DND-41 (cell line): ENCODE measurements around the gene SOCS4.
"Not testable (repeated sequence)": the region's sequence is repeated elsewhere in the genome, so short reads cannot be mapped to it uniquely, and the experiment has no call there.

Experiments
- ATAC-seq: fragments of 200-7000 bp; cut with Tn5 transposase; 3 replicates; pipeline ENCODE4 v1.9.1; 2021; ENCODE audit warnings: low read depth; ENCODE audit not compliant: insufficient read depth
- DNase-seq: peaks from one replicate; pipeline ENCODE4 v3.0.0-alpha.2; 2020
- H2AFZ ChIP-seq: 2 replicates; pipeline ENCODE4 v1.6.0; 2012; ENCODE audit warnings: low read depth, low read length
- H3K27ac ChIP-seq: 2 replicates; pipeline ENCODE4 v1.5.1; 2012; ENCODE audit warnings: low read length, inconsistent platforms
- H3K27me3 ChIP-seq: fragments of 200-600 bp; sonication (generic); 2 replicates; pipeline ENCODE4 v1.6.0; 2012; ENCODE audit warnings: low read length, mild to moderate bottlenecking, inconsistent platforms; ENCODE audit not compliant: insufficient read depth, poor library complexity
- H3K36me3 ChIP-seq: 2 replicates; pipeline ENCODE4 v1.5.1; 2012; ENCODE audit warnings: low read length, inconsistent platforms; ENCODE audit not compliant: insufficient read depth
- H3K4me1 ChIP-seq: 2 replicates; pipeline ENCODE4 v1.5.1; 2012; ENCODE audit warnings: mild to moderate bottlenecking, low read length; ENCODE audit not compliant: insufficient read depth
- H3K4me2 ChIP-seq: 2 replicates; pipeline ENCODE4 v1.6.0; 2012; ENCODE audit warnings: mild to moderate bottlenecking, moderate library complexity, low read length, inconsistent platforms; ENCODE audit not compliant: insufficient read depth
- H3K4me3 ChIP-seq, 2 experiments: fragments of 200-600 bp in 1 of 2; shearing (Covaris generic) in 1 of 2; 2 replicates each; pipeline ENCODE4 v1.5.1; 2012 to 2016; ENCODE audit warnings: inconsistent platforms in 2 of 2, low read length in 2 of 2, mild to moderate bottlenecking in 2 of 2, low read depth in 1 of 2, moderate library complexity in 1 of 2
- H3K79me2 ChIP-seq: 2 replicates; pipeline ENCODE4 v1.6.0; 2012; ENCODE audit warnings: low read length, inconsistent platforms; ENCODE audit not compliant: insufficient read depth
- H3K9ac ChIP-seq: 2 replicates; pipeline ENCODE4 v1.6.0; 2012; ENCODE audit warnings: low read depth, mild to moderate bottlenecking, inconsistent platforms, low read length, moderate library complexity
- H3K9me3 ChIP-seq: 2 replicates; pipeline ENCODE4 v1.5.1; 2012; ENCODE audit warnings: low read length, moderate library complexity, mild to moderate bottlenecking, inconsistent platforms; ENCODE audit not compliant: insufficient read depth, severe bottlenecking
- H4K20me1 ChIP-seq: 2 replicates; pipeline ENCODE4 v1.6.0; 2012; ENCODE audit warnings: low read length; ENCODE audit not compliant: insufficient read depth
- EZH2 ChIP-seq: IDR thresholded peaks from 3 replicates; pipeline ENCODE4 v1.6.1; 2012; ENCODE audit warnings: borderline replicate concordance, low read depth, mild to moderate bottlenecking, moderate library complexity, low read length, inconsistent platforms; ENCODE audit not compliant: severe bottlenecking
- TF ChIP-seq, protein P1 (sequence below): IDR thresholded peaks from 2 replicates; pipeline ENCODE4 v1.5.1; 2012; ENCODE audit warnings: borderline replicate concordance, low read length, moderate library complexity, mild to moderate bottlenecking; ENCODE audit not compliant: poor library complexity, severe bottlenecking; ENCODE audit errors: extremely low read depth

Gene SOCS4

DNA sequence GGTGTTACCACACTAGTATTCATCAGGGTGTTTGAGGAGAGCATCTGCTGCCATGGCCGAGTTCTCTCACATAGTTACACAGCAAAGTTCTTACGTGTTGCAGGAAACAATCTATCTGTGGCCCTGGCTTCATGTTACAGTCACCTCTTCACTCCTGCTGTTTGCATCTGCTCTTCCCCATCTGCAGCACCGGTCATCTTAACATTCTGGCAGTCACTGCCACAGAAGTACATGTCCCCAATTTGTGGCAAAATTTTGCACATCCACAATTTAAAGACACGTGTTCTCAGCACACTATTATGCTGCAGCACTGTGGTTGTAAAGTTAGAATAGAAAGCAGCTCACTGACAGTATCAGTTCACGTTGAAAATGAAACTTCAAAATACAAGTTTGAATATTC lies 47.6 kb downstream of the SOCS4 start:
- no peaks in the 10 kb centered on the region for H3K36me3 ChIP-seq
- ATAC-seq: no peak
- no peaks in the 10 kb centered on the region for H3K9me3 ChIP-seq
- H3K4me2 ChIP-seq: no peak overlapping the region
- DNase-seq: no peak
- H2AFZ ChIP-seq: no peak overlapping the region
- H4K20me1 ChIP-seq: no peaks in the 10 kb centered on the region
- H3K27me3 ChIP-seq: no peaks in the 10 kb centered on the region
- TF ChIP-seq EZH2: no peak
- TF ChIP-seq, protein P1, sequence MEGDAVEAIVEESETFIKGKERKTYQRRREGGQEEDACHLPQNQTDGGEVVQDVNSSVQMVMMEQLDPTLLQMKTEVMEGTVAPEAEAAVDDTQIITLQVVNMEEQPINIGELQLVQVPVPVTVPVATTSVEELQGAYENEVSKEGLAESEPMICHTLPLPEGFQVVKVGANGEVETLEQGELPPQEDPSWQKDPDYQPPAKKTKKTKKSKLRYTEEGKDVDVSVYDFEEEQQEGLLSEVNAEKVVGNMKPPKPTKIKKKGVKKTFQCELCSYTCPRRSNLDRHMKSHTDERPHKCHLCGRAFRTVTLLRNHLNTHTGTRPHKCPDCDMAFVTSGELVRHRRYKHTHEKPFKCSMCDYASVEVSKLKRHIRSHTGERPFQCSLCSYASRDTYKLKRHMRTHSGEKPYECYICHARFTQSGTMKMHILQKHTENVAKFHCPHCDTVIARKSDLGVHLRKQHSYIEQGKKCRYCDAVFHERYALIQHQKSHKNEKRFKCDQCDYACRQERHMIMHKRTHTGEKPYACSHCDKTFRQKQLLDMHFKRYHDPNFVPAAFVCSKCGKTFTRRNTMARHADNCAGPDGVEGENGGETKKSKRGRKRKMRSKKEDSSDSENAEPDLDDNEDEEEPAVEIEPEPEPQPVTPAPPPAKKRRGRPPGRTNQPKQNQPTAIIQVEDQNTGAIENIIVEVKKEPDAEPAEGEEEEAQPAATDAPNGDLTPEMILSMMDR: no peak
- no peaks in the 10 kb centered on the region for H3K4me1 ChIP-seq
- H3K9ac ChIP-seq: no peak overlapping the region
- no peak overlapping the region for H3K4me3 ChIP-seq
- no peaks in the 10 kb centered on the region for H3K79me2 ChIP-seq
- H3K27ac ChIP-seq: no peak overlapping the region

DNA sequence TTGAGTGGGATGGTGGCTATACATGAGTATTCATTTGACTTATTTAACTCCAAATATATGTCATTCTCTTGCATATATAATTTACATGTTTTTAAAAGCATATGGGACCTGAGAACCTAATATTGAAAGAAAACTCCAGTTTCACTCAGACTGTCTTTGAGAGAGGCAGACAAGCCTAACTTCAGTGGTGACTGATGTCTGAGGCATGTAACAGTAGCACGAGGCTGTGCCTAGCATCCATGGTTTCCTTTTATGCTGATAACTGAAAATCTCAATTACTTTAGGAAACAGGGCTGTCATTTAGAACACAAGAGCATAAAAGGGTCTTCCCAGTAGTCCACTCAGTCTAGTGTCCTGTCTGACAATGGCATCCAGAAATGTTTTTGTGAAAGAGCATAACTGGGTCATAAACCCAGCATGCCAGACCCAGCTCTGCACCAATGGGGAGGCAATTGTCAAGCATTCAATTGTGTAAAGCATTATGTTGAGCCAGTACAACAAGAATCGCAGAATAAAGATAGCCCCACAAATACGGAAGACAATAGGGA lies 48.7 kb downstream of the SOCS4 start:
- no peaks in the 10 kb centered on the region for H4K20me1 ChIP-seq
- no peak overlapping the region for H3K4me3 ChIP-seq
- ATAC-seq (no peak), DNase-seq (no peak)
- H3K27ac ChIP-seq: no peak overlapping the region
- TF ChIP-seq, protein P1: no peak
- no peak for TF ChIP-seq EZH2
- no peaks in the 10 kb centered on the region for H3K27me3 ChIP-seq
- no peaks in the 10 kb centered on the region for H3K4me1 ChIP-seq
- no peak overlapping the region for H2AFZ ChIP-seq
- H3K9me3 ChIP-seq: no peaks in the 10 kb centered on the region
- no peaks in the 10 kb centered on the region for H3K36me3 ChIP-seq
- no peak overlapping the region for H3K9ac ChIP-seq
- no peaks in the 10 kb centered on the region for H3K79me2 ChIP-seq
- H3K4me2 ChIP-seq: no peak overlapping the region

DNA sequence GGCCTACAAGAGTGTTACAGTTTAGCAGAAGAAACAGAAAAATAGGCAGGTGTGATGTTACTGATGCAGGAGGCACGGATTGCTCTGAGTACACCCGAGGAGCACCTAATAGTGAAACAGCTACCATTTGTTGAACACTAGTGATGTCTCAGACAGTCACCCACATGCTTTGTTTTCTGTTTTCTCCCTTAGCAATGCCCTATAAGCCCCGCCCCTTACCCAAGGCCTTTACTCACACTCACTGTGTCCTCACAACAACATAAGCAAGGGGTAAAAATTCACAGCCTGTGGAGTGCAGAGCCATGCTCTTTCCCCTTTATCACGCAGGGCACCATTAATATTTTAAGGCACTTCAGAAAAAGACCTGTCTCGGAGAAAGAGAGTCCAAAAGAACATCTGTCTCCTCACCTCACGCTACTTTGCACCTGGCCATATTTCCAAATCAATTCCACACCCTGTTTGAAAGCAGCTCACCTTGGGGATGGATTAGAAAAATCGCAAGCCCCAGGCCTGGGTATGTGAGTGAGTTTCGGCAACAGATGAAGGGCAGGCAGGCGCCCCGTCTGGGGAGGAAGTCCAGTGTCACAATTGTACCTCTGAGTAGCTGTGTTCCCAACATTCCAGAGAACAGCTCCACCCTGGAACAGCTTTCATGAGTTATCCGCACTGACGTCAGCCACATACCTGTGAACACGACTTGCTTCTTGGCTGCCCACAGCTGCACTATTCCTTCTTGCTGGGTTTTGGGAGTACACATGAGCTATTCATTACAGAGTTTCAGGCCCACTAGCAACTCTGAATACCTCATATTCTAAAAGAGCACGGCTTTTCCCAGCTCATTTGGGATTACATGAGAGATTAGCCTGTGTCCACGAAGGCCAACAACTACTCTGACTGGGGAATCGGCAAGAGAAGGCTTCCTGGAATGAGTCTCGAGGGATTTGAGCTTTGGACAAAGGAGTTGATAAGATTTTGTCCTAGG lies 50.4 kb downstream of the SOCS4 start:
- no peak overlapping the region for H3K4me3 ChIP-seq
- no peak overlapping the region for H3K4me2 ChIP-seq
- no peak overlapping the region for H3K9ac ChIP-seq
- H4K20me1 ChIP-seq: no peaks in the 10 kb centered on the region
- TF ChIP-seq, protein P1: no peak
- no peak for TF ChIP-seq EZH2
- no peaks in the 10 kb centered on the region for H3K27me3 ChIP-seq
- no peaks in the 10 kb centered on the region for H3K9me3 ChIP-seq
- H3K4me1 ChIP-seq: no peaks in the 10 kb centered on the region
- H2AFZ ChIP-seq: no peak overlapping the region
- H3K79me2 ChIP-seq: no peaks in the 10 kb centered on the region
- H3K36me3 ChIP-seq: no peaks in the 10 kb centered on the region
- DNase-seq: no peak
- peak; percentile 48; the same call in 1 of the 3 replicates for ATAC-seq
- no peak overlapping the region for H3K27ac ChIP-seq

DNA sequence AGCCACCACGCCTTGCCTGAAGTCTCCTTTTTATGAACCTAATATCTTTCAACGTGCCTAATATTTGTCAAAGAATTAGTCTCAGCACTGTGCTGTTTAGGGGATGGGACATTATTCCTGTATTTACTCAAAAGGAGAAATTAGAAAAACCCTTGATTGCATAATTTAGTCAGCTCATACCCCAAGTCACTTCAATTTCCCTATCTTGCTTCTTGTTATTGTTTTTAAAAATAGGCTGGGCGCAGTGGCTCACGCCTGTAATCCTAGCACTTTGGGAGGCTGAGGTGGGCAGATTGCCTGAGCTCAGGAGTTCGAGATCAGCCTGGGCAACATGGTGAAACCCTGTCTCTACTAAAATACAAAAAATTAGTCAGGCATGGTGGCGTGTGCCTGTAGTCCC lies 52.9 kb downstream of the SOCS4 start:
- not testable (repeated sequence) for H3K9me3 ChIP-seq, H3K9ac ChIP-seq, H3K4me2 ChIP-seq, H3K27ac ChIP-seq, DNase-seq, H3K27me3 ChIP-seq, H4K20me1 ChIP-seq, H3K36me3 ChIP-seq, ATAC-seq, H3K79me2 ChIP-seq, H3K4me3 ChIP-seq, H2AFZ ChIP-seq, H3K4me1 ChIP-seq
